HepG2 (cell line): ENCODE measurements around the gene ANKRD2. TPM values are rescaled to one million over a fixed set of nuclear protein-coding genes. Genes with fewer than 3 reads are reported as not detected.

Source experiments
- ATF3 ChIP-seq: sonication (generic); formaldehyde crosslinking; IDR thresholded peaks from 2 replicates; pipeline ENCODE4 v1.4.0; 2020; ENCODE audit warnings: missing genetic modification reagents
- DMTF1 ChIP-seq: sonication (generic); formaldehyde crosslinking; IDR thresholded peaks from 2 replicates; pipeline ENCODE4 v1.4.0; 2020; ENCODE audit warnings: mild to moderate bottlenecking, missing genetic modification reagents
- HIVEP1 ChIP-seq: sonication (generic); formaldehyde crosslinking; IDR thresholded peaks from 2 replicates; pipeline ENCODE4 v1.4.0; 2020; ENCODE audit warnings: mild to moderate bottlenecking, missing genetic modification reagents
- KIAA2018 ChIP-seq: sonication (generic); formaldehyde crosslinking; IDR thresholded peaks from 2 replicates; pipeline ENCODE4 v1.5.0; 2020; ENCODE audit warnings: mild to moderate bottlenecking, missing genetic modification reagents, borderline replicate concordance
- MAFK ChIP-seq, 2 experiments: IDR thresholded peaks in 1 of 2; conservative IDR thresholded peaks in 1 of 2; 2 replicates each; pipeline ENCODE4 v1.6.1; 2011; ENCODE audit warnings: improper control_type of control experiment in 2 of 2, low read length in 2 of 2
- MXD3 ChIP-seq: IDR thresholded peaks from 2 replicates; pipeline ENCODE4 v1.6.1; 2016; ENCODE audit warnings: mild to moderate bottlenecking, missing biosample characterization, missing genetic modification reagents
- NCOA1 ChIP-seq: sonication (generic); formaldehyde crosslinking; IDR thresholded peaks from 2 replicates; pipeline ENCODE4 v1.9.0; 2021; ENCODE audit warnings: missing genetic modification reagents
- PLRG1 ChIP-seq: fragments of 450-650 bp; conservative IDR thresholded peaks from 2 replicates; pipeline ENCODE4 v1.6.1; 2016
- PRDM4 ChIP-seq: sonication (generic); formaldehyde crosslinking; IDR thresholded peaks from 2 replicates; pipeline ENCODE4 v1.9.0; 2021; ENCODE audit warnings: missing genetic modification reagents, borderline replicate concordance
- PRMT3 ChIP-seq: sonication (generic); formaldehyde crosslinking; IDR thresholded peaks from 2 replicates; pipeline ENCODE4 v1.8.1; 2022; ENCODE audit warnings: low read depth, mild to moderate bottlenecking, moderate library complexity, missing genetic modification reagents, borderline replicate concordance
- RBM22 ChIP-seq: fragments of 200-400 bp; formaldehyde crosslinking; optimal IDR thresholded peaks from 2 replicates; pipeline ENCODE3; 2017; ENCODE audit warnings: mild to moderate bottlenecking, low read length, moderate library complexity
- TBX2 ChIP-seq: sonication (generic); formaldehyde crosslinking; IDR thresholded peaks from 2 replicates; pipeline ENCODE4 v1.5.0; 2020; ENCODE audit warnings: missing genetic modification reagents, mild to moderate bottlenecking, borderline replicate concordance
- ZNF34 ChIP-seq: sonication (generic); formaldehyde crosslinking; IDR thresholded peaks from 2 replicates; pipeline ENCODE4 v1.4.0; 2020; ENCODE audit warnings: mild to moderate bottlenecking, missing genetic modification reagents, borderline replicate concordance
- ZNF576 ChIP-seq: sonication (generic); formaldehyde crosslinking; IDR thresholded peaks from 2 replicates; pipeline ENCODE4 v1.4.0; 2020; ENCODE audit warnings: mild to moderate bottlenecking, missing genetic modification reagents
- ZNF652 ChIP-seq: IDR thresholded peaks from 2 replicates; pipeline ENCODE4 v1.6.1; 2016; ENCODE audit warnings: low read depth, borderline replicate concordance
- polyA plus RNA-seq, 8 experiments: library from polyadenylated mRNA; depleted of rRNA in 3 of 8; stranded (reverse) in 7 of 8; unstranded in 1 of 8; fragments of >200 nt; fragmentation: Illumina TruSeq in 4 of 8; extraction: Trizol in 4 of 8; gene quantifications; 2 replicates each; pipeline versions ENCODE4 v1.2.1 to v1.2.3, GENCODE V29; 2011 to 2016; ENCODE audit warnings: low read depth in 4 of 8, missing spikeins in 1 of 8, mixed read lengths in 1 of 8; ENCODE audit not compliant: insufficient read depth in 1 of 8
- total RNA-seq, 5 experiments: library from RNA; depleted of rRNA; stranded (reverse); fragments of >200 nt; fragmentation: Illumina TruSeq; extraction: Trizol; gene quantifications; 2 replicates each; pipeline ENCODE4 v1.2.3, GENCODE V29; 2016; ENCODE audit warnings: low read depth in 1 of 5

ANKRD2 gene
- total and polyA plus RNA-seq, 2 of the 13 experiments (the other 11 are each of a cell fraction or from before 2014, with no cell fraction given) = not detected

- no peak for TF ChIP-seq KIAA2018
- TF ChIP-seq MAFK (conservative IDR thresholded peaks at IDR 0.05 in 1 of 2, IDR thresholded peaks at IDR 0.05 in 1 of 2; ENCODE audit: low read length in 2 of 2) = no peak
- no peak for TF ChIP-seq PRDM4 (CRISPR knock-in tag)
- TF ChIP-seq NCOA1 = no peak
- TF ChIP-seq MXD3 (CRISPR knock-in tag) = no peak
- TF ChIP-seq RBM22 = no peak
- no peak for TF ChIP-seq HIVEP1 (CRISPR knock-in tag)
- no peak for TF ChIP-seq ZNF576
- TF ChIP-seq TBX2 (CRISPR knock-in tag) = no peak
- no peak for TF ChIP-seq PRMT3
- TF ChIP-seq ZNF34 (CRISPR knock-in tag) = no peak
- no peak for TF ChIP-seq ZNF652 (CRISPR knock-in tag)
- no peak for TF ChIP-seq PLRG1
- TF ChIP-seq DMTF1 (CRISPR knock-in tag) = no peak
- no peak for TF ChIP-seq ATF3 (CRISPR knock-in tag)
Measured at GRCh38 chr10:97584798-97585438, 12.3 kb downstream of the ANKRD2 start (continued).
